ENCODE data around the gene PTPRU.

PTPRU gene

GRCh38 chr1:29270929-29271521, 34.7 kb downstream of the PTPRU start:
- no peak for DNase-seq

DNA sequence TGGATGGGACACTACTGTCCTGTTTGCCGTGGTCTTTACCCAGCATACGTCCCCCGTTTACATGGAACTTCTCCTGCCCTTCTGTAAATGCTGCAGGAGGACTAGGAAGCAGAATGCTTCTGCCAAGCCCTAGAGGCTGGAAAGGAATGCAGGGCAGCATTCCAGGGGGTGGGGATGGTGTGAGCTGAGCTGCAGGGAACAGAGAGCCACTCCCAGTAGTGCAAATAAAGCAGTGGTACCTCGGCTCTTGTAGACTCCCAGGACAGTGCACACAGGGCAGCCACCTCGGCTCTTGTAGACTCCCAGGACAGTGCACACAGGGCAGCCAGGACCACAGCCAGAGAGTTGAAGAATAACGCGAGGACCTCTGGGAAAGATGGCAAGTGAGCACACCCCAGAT, 35.4 kb downstream of the PTPRU start:
- no peak for DNase-seq

- no peak for DNase-seq
These were observed 36.0 kb downstream of the PTPRU start for GRCh38 chr1:29272147-29272907.

DNA sequence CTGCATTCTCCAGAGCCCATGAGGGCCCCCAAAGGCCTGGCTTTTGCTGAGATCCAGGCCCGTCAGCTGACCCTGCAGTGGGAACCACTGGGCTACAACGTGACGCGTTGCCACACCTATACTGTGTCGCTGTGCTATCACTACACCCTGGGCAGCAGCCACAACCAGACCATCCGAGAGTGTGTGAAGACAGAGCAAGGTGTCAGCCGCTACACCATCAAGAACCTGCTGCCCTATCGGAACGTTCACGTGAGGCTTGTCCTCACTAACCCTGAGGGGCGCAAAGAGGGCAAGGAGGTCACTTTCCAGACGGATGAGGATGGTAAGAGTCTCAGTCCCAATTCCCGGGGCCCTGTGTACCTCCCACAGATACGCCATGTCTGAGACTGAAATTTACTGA, 39.1 kb downstream of the PTPRU start:
- DNase-seq: no peak

- DNase-seq: no peak
These were observed 41.8 kb downstream of the PTPRU start for GRCh38 chr1:29278124-29278523.

GRCh38 chr1:29279406-29279805, 43.1 kb downstream of the PTPRU start:
- no peak for DNase-seq

GRCh38 chr1:29279951-29280391, 43.6 kb downstream of the PTPRU start:
- no peak for DNase-seq

DNA sequence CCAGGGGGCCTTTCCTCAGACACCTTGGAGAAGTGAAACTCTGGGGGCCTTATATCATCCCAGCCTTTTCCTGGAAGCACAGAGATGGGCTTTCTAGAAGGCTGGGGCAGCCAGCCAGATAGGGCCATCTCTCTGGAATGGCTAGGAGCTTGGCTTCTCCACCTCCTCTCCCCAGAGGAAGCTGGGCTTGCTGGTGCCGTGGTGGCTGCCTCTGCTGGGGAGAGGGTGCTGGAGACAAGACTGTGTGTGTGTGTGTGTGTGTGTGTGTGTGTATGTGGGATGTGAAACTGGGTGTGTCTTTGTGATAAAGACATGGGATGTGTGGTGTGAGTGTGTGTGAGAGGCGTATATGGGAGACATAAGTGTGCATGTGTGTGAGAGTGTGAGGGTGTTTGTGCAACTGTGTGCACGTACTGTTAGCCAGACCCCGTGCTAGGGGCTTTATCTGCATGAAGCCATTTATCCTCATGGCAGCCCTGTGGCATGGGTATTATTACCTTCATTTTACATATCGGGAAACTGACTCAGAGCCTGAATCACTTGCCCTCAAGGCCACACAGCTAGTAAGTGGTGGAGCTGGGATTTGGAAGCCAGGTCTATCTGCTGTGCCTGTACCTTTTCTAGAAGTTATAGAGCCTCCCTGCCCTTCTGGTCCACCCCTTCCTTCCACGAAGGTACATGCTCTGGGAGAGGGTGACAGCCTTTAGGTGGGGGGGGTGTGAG, 44.2 kb downstream of the PTPRU start:
- no peak for DNase-seq

DNA sequence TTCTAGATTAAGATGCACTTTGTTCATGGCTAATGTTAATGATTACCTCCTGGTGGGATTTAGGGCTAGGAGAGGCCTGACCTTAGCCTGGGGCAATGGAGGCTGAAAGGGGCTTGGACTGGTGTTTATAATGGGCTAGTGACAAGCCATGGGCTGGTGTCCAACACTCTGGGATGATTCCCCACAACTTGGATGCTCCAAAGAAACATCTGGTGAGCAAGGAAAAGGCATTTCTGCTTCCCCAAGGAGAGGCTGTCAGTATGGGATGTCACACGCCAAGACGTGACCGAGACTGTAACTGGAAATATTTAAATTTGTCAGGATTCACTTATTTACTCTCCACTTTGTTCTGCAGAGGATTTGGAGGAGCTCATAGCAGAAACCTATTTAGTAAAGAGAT, 45.2 kb downstream of the PTPRU start:
- DNase-seq: no peak

DNA sequence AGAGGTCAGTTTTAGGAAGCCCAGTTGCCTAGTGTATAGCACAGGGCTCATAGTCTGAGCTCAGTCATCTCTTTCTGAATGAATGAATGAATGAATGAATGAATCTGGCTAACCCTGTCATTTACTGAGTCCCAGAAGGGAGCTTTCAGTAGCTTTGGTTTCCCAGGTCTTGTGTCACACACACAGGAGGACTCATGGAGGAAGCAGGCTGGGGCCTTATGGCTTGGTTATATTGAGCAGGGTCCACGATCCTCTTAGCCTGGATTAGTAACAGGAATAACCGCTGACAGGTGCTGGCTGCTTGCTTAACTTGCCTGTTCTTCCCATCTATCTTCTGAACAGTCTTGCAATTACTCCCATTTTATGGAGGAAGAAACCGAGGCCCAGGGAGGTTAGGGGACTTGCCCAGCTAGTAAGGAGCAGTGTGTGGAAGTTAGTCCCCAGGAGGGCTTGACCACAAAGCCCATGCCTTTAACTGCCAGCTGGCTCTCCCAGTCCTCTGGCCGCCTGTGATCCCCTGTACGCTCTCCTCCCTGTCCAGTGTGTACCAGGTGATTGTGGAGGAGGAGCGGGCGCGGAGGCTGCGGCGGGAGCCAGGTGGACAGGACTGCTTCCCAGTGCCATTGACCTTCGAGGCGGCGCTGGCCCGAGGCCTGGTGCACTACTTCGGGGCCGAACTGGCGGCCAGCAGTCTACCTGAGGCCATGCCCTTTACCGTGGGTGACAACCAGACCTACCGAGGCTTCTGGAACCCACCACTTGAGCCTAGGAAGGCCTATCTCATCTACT, 46.0 kb downstream of the PTPRU start:
- no peak for DNase-seq

GRCh38 chr1:29282924-29283803, 46.8 kb downstream of the PTPRU start:
- DNase-seq: no peak

DNA sequence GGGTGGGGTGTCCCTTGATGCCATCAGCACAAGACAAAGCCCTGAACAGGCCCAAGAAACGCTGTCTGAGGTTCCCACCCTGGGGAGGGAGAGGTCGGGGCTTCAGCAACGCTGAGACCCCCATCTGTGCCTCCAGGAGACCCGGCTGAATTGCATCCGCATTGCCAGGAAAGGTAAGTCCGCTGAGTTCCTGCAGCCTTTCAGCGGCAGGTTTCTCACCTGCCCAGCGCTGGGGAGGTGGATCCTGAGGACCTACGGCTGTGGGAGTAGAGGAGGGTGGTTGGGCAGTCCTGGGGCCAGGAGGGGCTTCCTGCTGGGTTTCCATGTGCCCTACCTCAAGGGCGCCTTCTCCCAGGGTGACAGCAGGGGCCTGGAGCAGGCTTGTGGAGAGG, 47.5 kb downstream of the PTPRU start:
- no peak for DNase-seq

GRCh38 chr1:29284286-29284960, 48.1 kb downstream of the PTPRU start:
- DNase-seq: no peak

DNA sequence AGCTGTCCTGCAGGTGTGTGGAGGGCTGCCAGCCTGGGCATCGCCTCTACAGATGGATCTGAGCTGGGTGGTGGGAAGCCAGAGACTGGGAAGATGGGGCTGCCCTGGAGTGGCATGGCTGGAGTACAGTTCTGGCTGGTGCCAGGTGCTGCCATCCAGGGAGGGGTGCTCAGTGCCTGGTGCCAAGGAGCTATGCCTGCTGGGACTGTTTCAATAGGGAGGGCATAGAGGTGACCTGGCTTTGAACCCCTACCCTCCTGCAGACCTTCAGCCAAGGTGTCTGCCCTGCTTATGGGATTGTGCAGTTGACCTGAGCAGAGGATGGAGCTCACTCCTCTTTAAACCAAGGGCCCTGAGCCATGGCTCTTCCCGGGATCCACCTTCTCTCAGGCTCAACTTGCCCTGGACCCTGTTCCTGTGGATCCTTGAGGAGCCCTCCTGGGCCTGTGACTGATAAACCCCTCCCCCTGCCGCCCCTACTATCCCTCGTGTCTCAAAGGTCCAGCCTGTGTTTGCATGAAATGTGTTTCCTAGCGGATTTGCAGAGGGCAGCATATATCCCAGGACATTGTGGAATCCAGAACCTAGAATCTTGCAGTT, 48.7 kb downstream of the PTPRU start:
- DNase-seq: no peak

DNA sequence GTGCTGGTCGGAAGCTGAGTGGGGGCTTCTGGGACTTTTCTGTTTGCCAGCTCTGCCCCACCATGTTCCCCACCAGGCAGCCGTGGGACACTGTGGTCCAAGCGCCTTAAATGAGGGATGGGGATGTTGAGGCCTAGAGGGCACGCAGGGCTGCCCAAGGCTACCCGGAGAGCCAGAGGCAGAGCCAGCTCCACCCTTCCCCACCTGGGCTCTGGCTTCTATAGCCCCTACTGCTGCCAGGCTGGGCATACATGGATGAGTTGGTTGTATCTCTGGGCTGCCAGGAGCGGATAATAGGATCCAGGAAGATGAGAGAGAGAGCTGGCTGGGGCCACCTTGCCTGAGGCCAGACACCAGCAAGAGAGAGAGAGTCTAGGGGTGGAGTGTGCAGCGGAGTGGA, 49.4 kb downstream of the PTPRU start:
- DNase-seq: no peak

GRCh38 chr1:29286194-29286767, 50.0 kb downstream of the PTPRU start:
- DNase-seq: no peak

DNA sequence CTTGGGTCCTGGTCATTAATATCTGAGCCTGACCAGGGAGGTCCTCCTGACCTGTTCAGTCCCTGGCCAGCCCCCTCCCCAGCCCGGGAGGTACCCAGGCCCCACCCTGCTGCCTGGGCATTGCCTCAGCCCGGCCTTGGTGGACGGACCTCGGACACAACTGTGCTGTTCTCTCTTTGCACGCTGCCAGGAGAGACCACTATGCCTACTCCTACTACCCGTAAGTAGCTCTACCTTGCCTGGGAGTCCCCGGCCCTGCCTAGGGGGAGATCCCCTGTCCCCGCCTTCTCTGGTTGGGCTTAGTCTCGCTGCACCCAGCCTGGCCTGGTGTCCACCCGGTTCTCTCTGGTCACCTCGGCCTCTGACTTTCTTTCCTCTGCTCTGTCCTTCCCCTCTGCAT, 53.2 kb downstream of the PTPRU start:
- DNase-seq: no peak

DNA sequence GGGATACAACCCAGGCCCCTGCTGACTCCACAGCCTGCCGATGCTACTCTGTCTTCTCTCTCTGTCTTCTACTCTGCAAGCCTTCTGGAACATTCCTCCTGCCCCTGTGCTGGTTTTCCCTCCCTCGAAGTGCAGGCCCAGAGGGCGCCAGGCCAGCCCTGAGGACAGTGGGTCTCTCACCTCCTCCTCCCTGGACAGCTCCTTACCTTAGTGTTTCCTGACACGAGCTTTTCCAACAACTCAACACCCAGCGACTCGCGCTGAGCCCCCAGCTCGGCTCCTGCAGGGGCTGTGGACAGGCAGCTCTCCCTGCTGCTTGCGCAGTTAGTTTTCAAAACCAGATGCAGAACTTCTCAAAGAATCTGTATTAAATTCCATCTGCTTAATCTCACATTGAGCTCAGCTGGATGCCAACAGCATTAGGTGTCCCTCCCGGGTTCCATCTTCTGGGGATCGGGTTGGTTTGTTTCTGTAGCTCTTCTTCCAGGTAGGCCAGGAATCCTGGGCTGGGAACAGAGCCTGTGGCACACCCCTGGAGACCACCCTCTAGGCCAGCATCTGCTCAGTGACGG, 54.2 kb downstream of the PTPRU start:
- no peak for DNase-seq

DNA sequence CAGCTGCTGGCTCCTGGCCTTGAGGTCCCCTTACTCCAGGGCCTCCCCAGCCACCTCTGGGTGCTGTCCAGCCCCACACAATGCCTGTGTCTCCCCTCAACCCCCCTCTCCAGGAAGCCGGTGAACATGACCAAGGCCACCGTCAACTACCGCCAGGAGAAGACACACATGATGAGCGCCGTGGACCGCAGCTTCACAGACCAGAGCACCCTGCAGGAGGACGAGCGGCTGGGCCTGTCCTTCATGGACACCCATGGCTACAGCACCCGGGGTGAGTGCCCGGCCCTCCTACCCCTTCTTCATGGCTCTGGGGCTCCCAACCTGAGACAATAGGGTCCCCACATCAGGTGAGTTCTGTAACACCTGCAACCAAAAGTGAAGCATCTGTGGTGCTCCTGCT, 55.4 kb downstream of the PTPRU start:
- DNase-seq: no peak

DNA sequence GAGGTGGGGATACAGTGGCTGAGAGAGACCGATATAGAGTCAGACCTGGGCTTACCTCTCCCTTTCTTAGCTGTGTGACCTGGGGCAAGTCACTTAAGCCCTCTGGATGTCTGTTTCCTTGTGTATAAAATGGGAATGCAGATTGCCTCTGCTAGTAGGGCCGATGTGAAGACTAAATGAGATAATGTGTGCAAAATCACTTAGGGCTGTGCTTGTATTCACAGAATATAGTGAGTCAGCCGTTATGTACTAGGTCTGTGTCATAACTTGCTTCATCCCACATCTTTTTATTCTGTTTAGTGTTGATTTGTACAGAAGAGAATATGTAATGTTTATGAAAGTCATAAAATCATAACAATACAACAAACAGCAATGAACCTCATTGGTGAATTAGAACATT, 56.0 kb downstream of the PTPRU start:
- no peak for DNase-seq

DNA sequence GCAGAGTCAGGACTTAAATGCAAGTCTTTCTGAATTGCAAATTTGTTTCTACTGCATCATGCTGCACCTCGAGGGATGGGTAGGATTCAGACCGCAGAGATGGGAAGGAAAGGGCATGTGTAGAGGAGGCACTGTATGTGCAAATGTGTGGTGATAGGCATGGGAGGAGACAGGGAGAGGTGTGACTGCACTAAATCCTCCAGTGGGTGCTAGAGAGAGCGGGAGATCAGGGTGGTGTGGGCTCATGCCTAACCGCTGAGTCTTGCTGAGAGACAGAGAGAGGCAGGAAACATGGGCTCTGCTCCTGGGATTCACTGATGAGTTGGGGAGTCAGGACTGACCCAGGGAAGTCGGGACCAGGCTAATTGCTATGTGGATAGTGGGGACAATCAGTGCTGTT, 61.1 kb downstream of the PTPRU start:
- no peak for DNase-seq
